HG03342 (cell line): ENCODE data around the gene ZNF629.

ENCODE experiments used
- ATAC-seq: cut with Tn5 transposase; IDR thresholded peaks from one replicate; pipeline ENCODE4 v1.9.1; 2021; ENCODE audit warnings: mild to moderate bottlenecking, moderate library complexity; ENCODE audit not compliant: unreplicated experiment

Gene ZNF629

GRCh38 chr16:30786115-30786935, 680 bp downstream of the ZNF629 start:
- ATAC-seq: no peak

GRCh38 chr16:30785126-30786106, 1.6 kb downstream of the ZNF629 start:
- ATAC-seq: no peak

DNA sequence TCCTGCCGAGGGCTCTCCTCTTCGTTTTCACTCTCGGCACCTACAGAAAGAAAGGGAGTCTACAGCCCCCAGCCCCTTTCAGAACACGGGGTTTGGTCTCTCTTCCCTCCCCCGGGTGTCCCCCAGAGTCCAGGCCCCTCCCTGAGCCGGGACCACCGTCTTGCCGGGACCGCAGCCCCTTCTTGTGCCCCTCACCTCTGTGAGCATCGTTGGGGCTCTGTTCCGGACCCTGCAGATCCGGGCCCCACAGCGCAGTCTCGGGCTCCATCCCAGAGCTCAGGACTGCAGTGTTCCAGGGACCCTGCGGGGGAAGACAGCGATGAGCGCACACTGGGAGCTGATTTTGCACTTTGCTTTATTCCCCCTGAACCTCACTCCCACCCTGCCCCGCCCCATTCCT, 2.8 kb downstream of the ZNF629 start:
- ATAC-seq: no peak

DNA sequence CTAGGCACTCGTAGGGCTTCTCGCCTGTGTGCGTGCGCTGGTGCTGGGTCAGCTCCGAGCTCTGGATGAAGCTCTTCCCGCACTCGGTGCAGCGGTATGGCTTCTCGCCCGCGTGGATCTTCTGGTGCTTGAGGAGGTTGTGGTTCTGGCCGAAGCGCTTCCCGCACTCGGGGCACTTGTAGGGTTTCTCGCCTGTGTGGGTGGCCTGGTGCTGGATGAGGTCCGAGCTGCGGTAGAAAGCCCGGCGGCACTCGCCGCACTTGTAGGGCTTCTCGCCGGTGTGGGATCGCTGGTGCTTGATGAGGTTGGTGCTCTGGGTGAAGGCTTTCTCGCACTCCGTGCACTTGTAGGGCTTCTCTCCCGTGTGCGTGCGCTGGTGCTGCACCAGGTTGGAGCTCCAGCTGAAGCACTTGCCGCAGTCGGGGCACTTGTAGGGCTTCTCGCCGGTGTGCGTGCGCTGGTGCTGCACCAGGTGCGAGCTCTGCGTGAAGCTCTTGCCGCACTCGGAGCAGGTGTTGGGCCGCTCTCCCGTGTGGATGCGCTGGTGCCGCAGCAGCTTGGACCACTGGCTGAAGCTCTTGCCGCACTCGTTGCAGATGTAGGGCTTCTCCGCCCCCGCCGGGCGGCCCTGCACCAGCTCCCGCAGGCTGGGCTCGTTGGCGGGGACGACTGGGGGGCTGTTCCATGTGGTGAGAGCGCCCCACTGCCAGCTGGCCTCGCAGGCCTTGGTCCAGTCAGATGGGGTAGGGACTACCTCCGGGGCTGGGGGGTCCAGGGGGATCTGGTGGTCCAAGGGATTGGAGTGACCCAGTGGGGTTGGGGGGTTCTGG, 3.5 kb downstream of the ZNF629 start:
- ATAC-seq: no peak

- no peak for ATAC-seq
Observed at GRCh38 chr16:30782486-30783279, 4.3 kb downstream of the ZNF629 start.

GRCh38 chr16:30780549-30780948, 6.5 kb downstream of the ZNF629 start:
- ATAC-seq: no peak

- ATAC-seq: no peak
Observed at GRCh38 chr16:30780021-30780420, 7.0 kb downstream of the ZNF629 start.

GRCh38 chr16:30779596-30779995, 7.4 kb downstream of the ZNF629 start:
- ATAC-seq: no peak

DNA sequence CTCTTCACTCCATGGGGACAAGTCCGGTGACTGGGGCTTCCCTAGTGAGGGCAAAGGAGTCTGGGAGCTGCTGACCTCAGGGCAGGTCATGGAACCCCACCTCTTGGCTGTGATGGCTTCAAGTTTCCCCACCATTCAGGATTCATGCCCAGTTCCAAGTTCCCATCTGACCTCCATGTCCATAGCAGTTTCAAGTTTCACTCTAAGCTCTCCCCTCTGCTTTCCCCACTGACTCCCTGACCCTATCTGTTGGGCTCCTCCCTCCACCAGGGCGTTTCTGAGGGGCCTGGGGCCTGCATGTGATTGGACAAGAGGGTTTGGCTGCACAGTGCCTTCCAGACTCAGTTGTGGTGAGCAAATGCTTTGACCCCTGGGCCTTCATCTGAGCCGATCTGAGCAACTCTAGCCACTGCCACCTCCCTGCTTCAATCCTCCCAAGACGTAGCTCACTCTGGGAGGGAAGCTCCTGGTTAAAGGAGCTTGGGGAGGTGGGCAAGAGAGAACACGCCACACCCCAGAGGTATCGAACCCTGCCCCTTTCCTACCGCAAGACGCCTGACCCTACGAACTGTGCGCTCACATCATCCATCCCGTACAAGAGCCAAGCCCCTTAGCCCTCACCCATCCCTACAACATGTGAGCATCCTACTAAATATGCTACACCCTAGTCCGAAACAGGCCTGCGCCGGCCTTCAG, 8.3 kb downstream of the ZNF629 start:
- no peak for ATAC-seq

- ATAC-seq: no peak
Observed at GRCh38 chr16:30777591-30778297, 9.3 kb downstream of the ZNF629 start.

DNA sequence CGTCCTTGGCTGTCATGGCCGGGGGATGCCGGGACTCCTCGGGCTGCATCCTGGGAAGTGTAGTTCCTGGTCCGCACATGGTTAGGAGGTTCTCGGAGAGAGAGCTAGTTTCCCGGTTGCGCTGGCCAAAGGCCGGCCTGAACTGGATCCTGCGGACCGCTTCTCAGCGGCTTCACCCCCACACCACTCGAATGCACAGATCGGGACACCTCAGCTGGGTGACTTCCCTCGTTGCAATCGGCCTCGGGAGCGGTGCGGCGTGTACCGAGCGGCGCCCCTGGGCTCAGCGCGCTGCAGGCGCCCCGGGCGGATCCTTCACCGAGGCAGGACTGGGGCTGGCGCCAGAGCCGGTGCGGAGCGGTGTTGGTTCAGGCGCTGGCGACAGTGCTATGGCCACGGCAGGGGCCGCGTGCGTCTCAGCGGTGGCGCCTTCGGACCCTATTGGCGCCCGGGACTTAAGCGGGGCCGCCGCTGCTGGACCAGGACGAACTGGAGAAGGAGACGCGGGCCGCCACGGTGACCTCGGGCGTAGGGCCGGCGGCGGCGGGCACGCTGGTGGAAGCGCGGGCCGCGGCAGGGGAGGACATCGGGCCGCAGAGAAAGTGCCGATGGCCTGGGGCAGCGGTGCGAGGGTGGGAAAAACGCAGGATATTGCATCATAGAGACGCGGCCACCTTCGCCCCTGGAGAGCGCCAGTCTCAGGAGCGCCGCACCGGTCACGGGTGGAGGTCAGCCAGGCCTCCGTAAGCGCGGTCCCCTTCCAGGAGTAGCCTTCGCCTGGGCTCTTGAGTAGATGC, 11.4 kb downstream of the ZNF629 start:
- peak; percentile 52 for ATAC-seq

GRCh38 chr16:30775131-30775391, 11.9 kb downstream of the ZNF629 start:
- no peak for ATAC-seq

GRCh38 chr16:30774367-30775130, 12.5 kb downstream of the ZNF629 start:
- no peak for ATAC-seq

GRCh38 chr16:30773826-30774225, 13.2 kb downstream of the ZNF629 start:
- no peak for ATAC-seq

GRCh38 chr16:30771726-30772125, 15.3 kb downstream of the ZNF629 start:
- ATAC-seq: no peak

DNA sequence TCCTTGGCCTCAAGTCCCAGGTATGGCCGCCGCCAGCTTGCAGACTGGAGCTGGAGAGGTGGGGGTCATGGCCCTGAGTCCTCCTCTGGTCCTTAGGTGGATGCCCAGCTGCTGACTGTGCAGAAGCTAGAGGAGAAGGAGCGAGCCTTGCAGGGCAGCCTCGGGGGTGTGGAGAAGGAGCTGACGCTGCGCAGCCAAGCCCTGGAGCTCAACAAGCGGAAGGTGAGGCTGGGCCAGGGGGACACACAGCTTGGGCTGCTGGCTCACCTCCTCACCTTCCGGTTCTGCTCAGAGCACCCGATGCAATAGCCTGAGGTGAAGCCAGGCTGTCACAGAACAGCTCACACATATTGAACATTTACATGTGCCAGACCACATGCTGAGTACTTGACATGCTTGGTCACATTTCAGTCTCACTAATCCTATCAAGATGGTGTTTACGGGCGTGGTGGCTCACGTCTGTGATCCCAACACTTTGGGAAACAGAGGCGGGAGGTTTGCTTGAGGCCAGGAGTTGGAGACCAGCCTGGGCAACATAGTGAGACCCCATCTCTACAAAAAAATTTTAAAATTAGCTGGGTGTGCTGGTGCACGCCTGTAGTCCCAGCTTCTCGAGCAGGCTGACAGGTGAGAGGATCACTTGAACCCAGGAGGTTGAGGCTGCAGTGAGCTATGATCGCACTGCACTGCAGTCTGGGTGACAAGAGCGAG, 17.5 kb downstream of the ZNF629 start:
- ATAC-seq: no peak

- ATAC-seq: no peak
Observed at GRCh38 chr16:30768583-30769181, 18.3 kb downstream of the ZNF629 start.
